GM18951 (cell line): Measurements from ENCODE around the gene PDZRN4.
"Not testable (repeated sequence)": the region's sequence is repeated elsewhere in the genome, so short reads cannot be mapped to it uniquely, and the experiment has no call there.

ENCODE experiments used
- POLR2A ChIP-seq: IDR thresholded peaks from 4 replicates; pipeline ENCODE4 v1.6.1; 2011; ENCODE audit warnings: mild to moderate bottlenecking; ENCODE audit not compliant: insufficient read length, insufficient read depth; ENCODE audit errors: extremely low read depth
- in situ Hi-C: fragments of 300-500 bp; cut with MboI; formaldehyde crosslinking; loops from one replicate; pipeline ENCODE4 v1.12.0; 2022; ENCODE audit warnings: low sequenced_read_pairs, mixed read lengths, inconsistent platforms; ENCODE audit not compliant: unreplicated experiment

PDZRN4 gene

DNA sequence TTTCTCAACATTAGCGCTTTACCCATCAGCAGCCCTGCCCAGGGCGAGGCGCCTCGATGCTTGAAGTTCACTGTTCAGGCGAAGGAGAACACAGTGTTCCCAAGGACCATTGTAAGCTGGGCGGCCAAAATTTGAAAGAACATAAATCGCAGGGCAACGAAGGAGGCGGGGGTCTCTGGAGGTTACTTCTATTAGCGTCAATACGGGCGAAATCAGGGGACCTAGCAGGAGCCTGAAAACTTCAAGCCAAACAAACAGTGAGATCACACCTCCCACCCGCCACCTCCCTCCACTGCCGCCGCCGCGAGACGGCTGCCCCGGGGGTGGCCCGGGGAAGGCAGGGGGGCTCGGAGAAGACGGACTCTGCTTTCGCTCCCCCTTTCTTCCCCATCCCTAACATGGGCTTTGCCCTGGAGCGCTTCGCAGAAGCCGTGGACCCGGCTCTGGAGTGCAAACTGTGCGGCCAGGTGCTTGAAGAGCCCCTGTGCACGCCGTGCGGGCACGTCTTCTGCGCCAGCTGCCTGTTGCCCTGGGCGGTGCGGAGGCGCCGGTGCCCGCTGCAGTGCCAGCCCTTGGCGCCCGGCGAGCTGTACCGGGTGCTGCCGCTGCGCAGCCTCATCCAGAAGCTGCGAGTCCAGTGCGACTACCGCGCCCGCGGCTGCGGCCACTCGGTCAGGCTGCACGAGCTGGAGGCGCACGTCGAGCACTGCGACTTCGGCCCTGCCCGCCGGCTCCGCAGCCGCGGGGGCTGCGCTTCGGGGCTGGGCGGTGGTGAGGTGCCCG lies at the start of gene PDZRN4:
TSS of gene PDZRN4 (plus strand) at position 263 of the 783 bp plus-strand sequence.
- TF ChIP-seq POLR2A: no peak
- in situ Hi-C loops: no loop called here

DNA sequence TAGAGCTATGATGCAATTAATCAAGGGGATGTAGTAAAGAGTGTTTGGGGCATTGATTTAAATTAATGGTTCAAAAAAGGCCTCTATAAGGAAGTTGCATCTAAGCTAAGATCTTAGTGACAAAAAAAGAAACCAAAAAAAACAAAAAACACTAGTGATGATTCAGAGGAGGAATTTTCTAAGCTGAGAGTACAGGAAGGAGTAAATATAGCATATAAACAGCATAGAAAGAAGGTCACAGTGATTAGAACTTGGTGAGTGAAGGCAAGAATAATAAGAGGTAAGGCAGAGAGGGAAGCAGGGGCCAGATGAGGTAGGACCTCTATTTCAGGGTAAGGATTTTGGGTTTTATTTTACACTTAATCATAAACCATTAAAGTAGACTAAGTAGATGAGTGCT lies 48.0 kb upstream of the PDZRN4 start:
- in situ Hi-C loops: no loop called here
- TF ChIP-seq POLR2A: no peak

DNA sequence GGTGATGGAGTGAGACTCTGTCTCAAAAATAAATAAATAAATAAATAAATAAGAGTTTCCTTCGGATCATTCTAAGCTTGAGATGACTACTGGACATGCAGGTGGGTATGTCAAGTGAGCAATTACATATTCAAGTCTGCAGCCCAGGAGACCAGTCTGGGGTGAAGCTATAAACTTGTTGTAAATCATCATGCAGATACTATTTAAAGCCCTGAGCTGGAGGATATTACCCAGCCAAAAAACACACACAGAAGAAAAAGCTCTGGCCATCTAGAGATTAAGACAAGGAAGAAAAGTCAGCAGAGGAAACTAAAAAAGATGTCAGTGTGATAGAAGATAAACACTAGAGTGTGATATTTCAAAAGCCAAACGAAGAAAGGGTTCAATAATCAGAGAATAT lies 47.0 kb upstream of the PDZRN4 start:
- TF ChIP-seq POLR2A: no peak
- in situ Hi-C loops: no loop called here

DNA sequence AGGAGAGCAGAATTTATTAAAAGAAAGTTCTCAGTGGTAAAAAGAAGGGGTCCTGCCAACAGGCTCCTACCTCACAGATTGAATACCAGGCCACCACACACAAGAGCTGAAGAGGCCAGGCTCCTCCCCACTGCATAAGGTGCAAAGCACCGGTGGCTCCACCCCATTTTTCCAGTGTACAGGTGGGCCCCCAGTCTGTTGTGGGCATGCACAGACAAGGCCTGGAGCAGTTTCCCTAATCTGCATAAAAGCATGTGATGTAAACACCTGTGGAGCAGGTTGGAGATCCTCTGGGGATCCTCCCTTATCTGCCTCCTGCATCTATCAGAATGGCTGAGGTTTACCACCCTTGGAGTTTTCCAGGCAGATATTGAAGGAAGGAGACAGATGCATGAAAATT lies 45.7 kb upstream of the PDZRN4 start:
- TF ChIP-seq POLR2A: no peak
- in situ Hi-C loops: no loop called here

DNA sequence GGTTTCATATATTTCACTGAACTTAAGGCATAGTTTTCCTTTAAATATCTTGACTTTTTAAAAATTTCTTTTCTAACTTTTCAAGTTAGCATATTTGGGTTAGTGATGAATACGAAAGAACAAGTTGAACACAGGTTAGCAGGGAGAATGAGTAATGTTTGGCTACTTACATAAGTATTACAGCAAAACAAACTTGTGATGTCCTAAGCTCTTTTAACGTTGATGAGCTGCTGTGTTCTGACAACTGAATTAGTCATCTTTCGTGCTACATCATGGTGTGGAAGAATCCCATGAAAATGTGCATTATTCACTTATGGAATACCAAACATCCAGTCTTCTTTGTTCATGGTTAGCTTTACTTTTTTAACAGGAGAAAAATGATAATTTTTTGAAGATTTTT lies 36.3 kb upstream of the PDZRN4 start:
- in situ Hi-C loops: no loop called here

DNA sequence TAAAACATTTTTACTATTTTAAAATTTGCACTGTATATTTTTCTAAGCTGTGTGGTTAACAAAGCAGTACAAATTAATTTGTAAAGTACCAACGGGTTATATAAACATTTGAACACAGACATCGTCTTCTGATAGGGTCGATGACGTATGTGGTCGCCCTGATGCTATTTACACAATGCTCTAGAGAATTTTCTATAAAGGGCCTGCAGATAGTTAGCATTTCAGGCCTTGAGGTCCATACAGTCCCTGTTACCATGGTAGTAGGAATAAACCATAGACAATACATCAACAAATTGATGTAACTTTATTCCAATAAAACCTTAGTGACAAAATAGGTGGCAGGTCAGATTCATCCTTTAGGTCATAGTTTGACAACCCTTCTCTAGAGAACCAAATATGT lies 25.7 kb upstream of the PDZRN4 start:
- in situ Hi-C loops: no loop called here
- no peak for TF ChIP-seq POLR2A

More for the DNA sequence above, 36.3 kb upstream of the PDZRN4 start:
- TF ChIP-seq POLR2A: no peak

DNA sequence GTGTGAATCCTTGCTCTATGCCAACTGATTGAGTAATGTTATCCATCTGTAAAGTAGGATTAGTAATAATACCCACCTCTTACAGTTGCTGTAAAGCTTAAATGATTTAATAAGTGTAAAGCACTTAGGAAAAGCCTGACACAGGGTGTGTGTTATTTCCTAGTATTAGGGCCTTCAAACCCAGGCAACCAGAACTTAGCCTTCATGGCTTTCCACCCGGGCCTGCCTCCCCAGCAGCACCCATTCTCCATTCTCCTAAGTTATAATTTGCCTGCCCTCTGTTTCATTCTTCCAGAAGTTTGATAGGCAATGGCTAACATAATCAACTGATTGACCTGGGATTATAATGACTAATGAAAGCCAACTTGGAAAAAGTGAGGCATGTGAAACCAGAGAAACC lies 20.4 kb upstream of the PDZRN4 start:
- TF ChIP-seq POLR2A: no peak
- in situ Hi-C loops: no loop called here

DNA sequence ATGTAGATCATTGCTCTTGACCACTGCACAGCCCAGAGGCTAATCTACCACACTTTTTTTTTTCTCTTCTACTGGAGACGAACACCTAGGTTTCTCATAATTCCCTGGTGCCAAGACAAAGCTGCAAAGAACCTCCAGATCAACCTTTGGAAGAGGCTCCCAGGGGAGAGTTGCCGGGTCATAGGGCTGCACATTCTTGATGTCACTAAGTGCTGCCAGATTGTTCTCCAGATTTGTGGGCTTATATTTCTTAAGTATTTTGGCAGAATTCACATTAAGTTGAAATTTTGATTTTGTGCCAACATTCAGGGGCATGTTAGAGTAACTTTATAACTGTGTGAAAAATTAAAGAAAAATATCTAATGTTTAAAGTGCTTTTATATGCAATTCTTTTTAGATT lies 13.5 kb upstream of the PDZRN4 start:
- in situ Hi-C loops: no loop called here
- no peak for TF ChIP-seq POLR2A

DNA sequence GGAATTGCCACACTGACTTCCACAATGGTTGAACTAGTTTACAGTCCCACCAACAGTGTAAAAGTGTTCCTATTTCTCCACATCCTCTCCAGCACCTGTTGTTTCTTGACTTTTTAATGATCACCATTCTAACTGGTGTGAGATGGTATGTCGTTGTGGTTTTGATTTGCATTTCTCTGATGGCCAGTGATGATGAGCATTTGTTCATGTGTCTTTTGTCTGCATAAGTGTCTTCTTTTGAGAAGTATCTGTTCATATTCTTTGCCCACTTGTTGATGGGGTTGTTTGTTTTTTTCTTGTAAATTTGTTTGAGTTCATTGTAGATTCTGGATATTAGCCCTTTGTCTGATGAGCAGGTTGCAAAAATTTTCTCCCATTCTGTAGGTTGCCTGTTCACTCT lies 8.6 kb upstream of the PDZRN4 start:
- in situ Hi-C loops: not testable (repeated sequence)

DNA sequence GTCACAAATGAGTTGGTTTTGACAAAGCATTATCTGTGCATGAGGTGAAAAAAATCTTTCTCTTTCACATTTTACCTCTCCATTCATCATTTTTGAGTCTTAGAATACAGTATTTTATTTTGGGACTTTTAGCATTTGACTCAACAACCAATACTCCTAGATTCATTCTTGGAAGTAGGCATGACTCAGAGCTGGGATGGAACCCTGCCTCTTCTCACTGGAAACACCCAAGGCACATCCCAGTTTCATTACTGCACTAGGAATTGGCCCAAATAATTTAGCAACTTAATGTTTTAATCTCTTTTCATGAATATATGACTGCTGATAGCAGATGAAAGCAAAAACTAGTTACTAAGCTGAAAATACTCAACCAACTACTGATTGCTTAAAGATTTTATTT lies 3.3 kb upstream of the PDZRN4 start:
- in situ Hi-C loops: no loop called here

DNA sequence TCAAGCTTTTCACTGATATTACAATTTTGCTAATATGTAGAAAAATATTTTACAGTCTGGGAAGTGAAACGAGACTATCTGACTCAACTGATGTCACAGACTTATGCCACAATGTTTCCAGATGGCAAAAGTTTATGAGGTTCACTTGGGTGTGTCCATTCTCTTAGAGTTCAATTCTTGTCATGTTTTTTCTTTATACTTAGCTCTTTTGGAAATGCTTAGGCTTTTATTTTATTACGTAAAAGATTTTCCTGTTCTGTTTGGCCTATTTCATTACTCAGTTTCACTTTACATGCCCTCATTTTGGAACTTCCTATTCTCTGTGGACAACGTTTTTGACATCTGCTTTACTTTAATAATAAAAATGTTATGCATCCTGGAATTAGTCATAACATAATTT lies 2.1 kb upstream of the PDZRN4 start:
- no peak for TF ChIP-seq POLR2A
- in situ Hi-C loops: no loop called here

More for the DNA sequence above, 3.3 kb upstream of the PDZRN4 start:
- no peak for TF ChIP-seq POLR2A

DNA sequence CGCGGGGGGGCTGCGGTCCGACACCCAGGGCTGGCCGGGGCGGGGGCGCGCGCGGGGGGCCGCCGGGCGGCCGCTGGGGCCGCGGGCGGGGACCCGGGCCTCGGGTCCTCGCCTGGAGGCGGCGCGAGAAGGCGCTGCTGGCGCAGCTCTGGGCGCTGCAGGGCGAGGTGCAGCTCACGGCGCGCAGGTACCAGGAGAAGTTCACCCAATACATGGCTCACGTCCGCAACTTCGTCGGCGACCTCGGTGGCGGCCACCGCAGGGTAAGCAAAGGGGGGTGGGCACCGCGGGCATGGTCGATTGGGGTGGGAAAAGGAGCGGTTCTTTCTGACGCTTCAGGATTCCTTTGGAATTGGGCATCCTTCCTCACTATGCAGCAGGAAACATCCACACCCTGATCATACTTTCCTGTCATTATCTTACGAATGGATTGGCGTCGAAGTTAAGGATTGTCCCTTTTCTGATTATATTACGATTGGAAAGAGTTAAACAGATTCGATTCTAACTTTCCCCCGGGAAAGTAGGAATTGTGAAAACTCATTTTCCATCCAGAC lies 798 bp downstream of the PDZRN4 start:
- in situ Hi-C loops: no loop called here
- no peak for TF ChIP-seq POLR2A

DNA sequence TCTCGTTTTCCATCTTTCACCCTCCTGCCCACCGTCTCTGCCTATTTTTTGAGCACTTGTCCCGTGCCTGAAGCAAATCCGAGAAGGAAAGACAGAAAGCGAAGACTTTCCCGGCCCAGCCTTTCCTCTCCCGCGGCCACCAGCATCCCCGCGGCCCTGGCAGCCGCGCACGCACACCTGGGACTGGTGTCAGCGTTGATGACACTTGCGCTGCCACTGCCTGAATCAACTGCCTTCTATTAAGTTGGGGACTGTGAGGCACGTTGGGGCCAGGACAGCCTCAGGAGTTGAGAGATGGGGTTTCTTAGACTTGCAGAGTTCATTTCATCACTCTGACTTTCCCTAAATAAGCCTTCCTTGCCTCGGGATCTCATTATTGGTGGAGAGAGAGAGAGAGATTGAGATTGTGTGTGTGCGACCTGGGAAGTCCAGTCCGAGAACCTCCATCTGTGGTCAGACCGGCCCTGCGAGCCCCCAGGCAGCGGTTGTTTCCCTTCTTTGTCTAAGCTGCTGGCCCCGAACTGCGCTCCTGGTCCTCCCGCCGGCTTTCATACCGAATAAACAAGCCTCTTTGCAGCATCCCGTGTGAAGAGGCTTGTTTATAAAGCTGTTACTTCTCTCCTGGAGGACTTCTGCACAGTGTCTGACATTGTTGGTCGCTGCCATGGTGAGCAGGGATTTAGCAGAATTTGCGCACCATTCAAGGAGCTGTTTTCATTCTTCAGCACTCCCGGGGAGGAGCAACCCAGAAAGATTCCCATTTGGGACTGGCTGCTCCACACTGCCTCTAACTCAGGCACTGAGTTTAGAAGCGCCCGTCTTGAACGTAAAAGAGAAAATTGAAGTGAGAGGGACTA lies 1.5 kb downstream of the PDZRN4 start:
- no peak for TF ChIP-seq POLR2A
- in situ Hi-C loops: no loop called here

DNA sequence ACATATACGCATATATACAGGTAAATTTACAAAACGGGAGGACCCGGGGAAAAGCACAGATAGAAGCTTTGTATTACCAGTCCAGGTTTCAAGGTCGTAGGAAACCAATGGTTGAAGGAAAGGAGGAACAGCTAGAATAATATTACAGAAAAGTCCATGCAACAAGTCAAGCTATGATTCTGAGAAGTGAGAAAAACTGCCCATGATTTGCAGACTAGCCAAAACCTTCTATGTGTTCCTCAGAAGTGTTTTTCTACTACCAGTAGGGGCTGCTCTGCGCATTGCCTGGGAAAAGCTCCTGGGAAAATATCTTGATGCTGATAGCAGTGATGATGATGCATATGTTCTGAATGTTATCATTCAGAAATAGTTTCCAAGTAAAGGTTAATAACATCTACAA lies 2.2 kb downstream of the PDZRN4 start:
- TF ChIP-seq POLR2A: no peak
- in situ Hi-C loops: no loop called here

DNA sequence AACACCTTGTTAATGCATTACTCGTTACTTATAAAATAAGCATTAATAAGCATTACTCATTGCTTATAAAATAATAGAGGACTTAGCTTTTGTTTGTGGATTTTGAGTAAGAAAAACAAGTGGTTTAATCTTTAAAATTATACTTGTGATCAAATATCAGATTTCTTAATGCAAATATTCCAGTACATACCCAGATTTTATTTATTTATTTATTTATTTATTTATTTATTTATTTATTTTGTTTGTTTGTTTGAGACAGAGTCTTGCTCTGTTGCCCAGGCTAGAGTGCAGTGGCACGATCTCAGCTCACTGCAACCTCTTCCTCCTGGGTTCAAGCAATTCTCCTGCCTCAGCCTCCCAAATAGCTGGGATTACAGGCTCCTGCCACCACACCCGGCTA lies 3.4 kb downstream of the PDZRN4 start:
- in situ Hi-C loops: not testable (repeated sequence)
